OCI-LY3 (cell line): ENCODE measurements around the gene PHF3.
"Not testable (repeated sequence)": the region's sequence is repeated elsewhere in the genome, so short reads cannot be mapped to it uniquely, and the experiment has no call there.

ENCODE experiments used
- H2AFZ ChIP-seq: fragments of 200-600, 300-600 bp; shearing (Covaris generic); 2 replicates; pipeline ENCODE4 v1.6.0; 2014; ENCODE audit warnings: antibody characterized with exemption, low read depth, low read length
- H3K27ac ChIP-seq: fragments of 200-600, 300-600 bp; sonication (generic); 2 replicates; pipeline ENCODE4 v1.5.1; 2014; ENCODE audit warnings: mild to moderate bottlenecking, low read length, moderate library complexity, mixed read lengths
- H3K27me3 ChIP-seq: fragments of 200-600, 300-600 bp; sonication (generic); 2 replicates; pipeline ENCODE4 v1.6.1; 2014; ENCODE audit warnings: low read depth, low read length, mixed read lengths
- H3K36me3 ChIP-seq: fragments of 200-600, 300-600 bp; sonication (generic); replicated peaks from 2 replicates; pipeline ENCODE3; 2014; ENCODE audit warnings: low read depth, low read length, mixed read lengths
- H3K4me1 ChIP-seq: fragments of 300-600, 200-600 bp; sonication (generic); 2 replicates; pipeline ENCODE4 v1.6.1; 2014; ENCODE audit warnings: low read length, mixed read lengths
- H3K4me2 ChIP-seq: fragments of 200-600, 300-600 bp; sonication (generic); 2 replicates; pipeline ENCODE4 v1.6.1; 2014; ENCODE audit warnings: low read length, mixed read lengths
- H3K4me3 ChIP-seq: fragments of 300-600, 200-600 bp; sonication (generic); 2 replicates; pipeline ENCODE4 v1.5.1; 2014; ENCODE audit warnings: antibody characterized with exemption, mild to moderate bottlenecking, low read length, moderate library complexity
- H3K79me2 ChIP-seq: fragments of 300-600, 200-600 bp; shearing (Covaris generic); 2 replicates; pipeline ENCODE4 v1.6.1; 2014; ENCODE audit warnings: mild to moderate bottlenecking, low read length, mixed read lengths
- H3K9ac ChIP-seq: fragments of 300-600, 200-600 bp; shearing (Covaris generic); 2 replicates; pipeline ENCODE4 v1.6.0; 2014; ENCODE audit warnings: mild to moderate bottlenecking, low read length, moderate library complexity
- H3K9me3 ChIP-seq: fragments of 200-600, 300-600 bp; shearing (Covaris generic); 2 replicates; pipeline ENCODE4 v1.6.1; 2014; ENCODE audit warnings: low read length, mixed read lengths; ENCODE audit not compliant: insufficient read depth
- H4K20me1 ChIP-seq: fragments of 200-600, 300-600 bp; sonication (generic); 2 replicates; pipeline ENCODE4 v1.6.1; 2016; ENCODE audit warnings: low read length, mixed read lengths; ENCODE audit not compliant: insufficient read depth
- CTCF ChIP-seq: fragments of 200-600, 300-600 bp; sonication (generic); IDR thresholded peaks from 2 replicates; pipeline ENCODE4 v1.5.1; 2014; ENCODE audit warnings: antibody characterized with exemption, low read length, low read depth
- EZH2phosphoT487 ChIP-seq: fragments of 200-600 bp; shearing (Covaris generic); IDR thresholded peaks from 2 replicates; pipeline ENCODE4 v1.6.1; 2018; ENCODE audit warnings: antibody characterized with exemption, mixed run types, low read depth

The PHF3 gene

GRCh38 chr6:63734923-63735322 is 99.3 kb downstream of the PHF3 start:
- Histone ChIP-seq H3K4me1 (no peaks in the 10 kb centered on the region), H3K36me3 (no peaks in the 10 kb centered on the region), H3K4me2 (no peak overlapping the region), H3K27ac (no peak overlapping the region), H2AFZ (no peak overlapping the region), H3K79me2 (no peaks in the 10 kb centered on the region), H3K4me3 (no peak overlapping the region), H3K9me3 (no peaks in the 10 kb centered on the region), H4K20me1 (no peaks in the 10 kb centered on the region), H3K27me3 (no peaks in the 10 kb centered on the region), H3K9ac (no peak overlapping the region)
- no peak for TF ChIP-seq CTCF
- TF ChIP-seq EZH2phosphoT487: no peak

- not testable (repeated sequence) for H3K27me3 ChIP-seq, H3K9me3 ChIP-seq, H3K4me1 ChIP-seq, H3K79me2 ChIP-seq, H3K4me3 ChIP-seq, H2AFZ ChIP-seq, H4K20me1 ChIP-seq, H3K27ac ChIP-seq, H3K9ac ChIP-seq, H3K4me2 ChIP-seq, H3K36me3 ChIP-seq
Measured at GRCh38 chr6:63738190-63738589, 102.6 kb downstream of the PHF3 start.

- H3K27me3 ChIP-seq: no peaks in the 10 kb centered on the region
- no peak overlapping the region for H2AFZ ChIP-seq
- H3K27ac ChIP-seq: no peak overlapping the region
- H3K36me3 ChIP-seq: no peaks in the 10 kb centered on the region
- no peaks in the 10 kb centered on the region for H3K79me2 ChIP-seq
- no peak for TF ChIP-seq CTCF
- no peak overlapping the region for H3K4me3 ChIP-seq
- H3K9ac ChIP-seq: no peak overlapping the region
- H3K4me1 ChIP-seq: no peaks in the 10 kb centered on the region
- no peaks in the 10 kb centered on the region for H4K20me1 ChIP-seq
- H3K4me2 ChIP-seq: no peak overlapping the region
- no peaks in the 10 kb centered on the region for H3K9me3 ChIP-seq
Measured at GRCh38 chr6:63739094-63739687, 103.6 kb downstream of the PHF3 start.

- H3K27ac ChIP-seq: no peak overlapping the region
- TF ChIP-seq EZH2phosphoT487: no peak
- TF ChIP-seq CTCF: no peak
- H3K4me3 ChIP-seq: no peak overlapping the region
- no peaks in the 10 kb centered on the region for H3K79me2 ChIP-seq
- no peak overlapping the region for H2AFZ ChIP-seq
- no peaks in the 10 kb centered on the region for H3K4me1 ChIP-seq
- H4K20me1 ChIP-seq: no peaks in the 10 kb centered on the region
- H3K9me3 ChIP-seq: no peaks in the 10 kb centered on the region
- H3K4me2 ChIP-seq: no peak overlapping the region
- no peak overlapping the region for H3K9ac ChIP-seq
- H3K36me3 ChIP-seq: no peaks in the 10 kb centered on the region
- H3K27me3 ChIP-seq: no peaks in the 10 kb centered on the region
Measured at GRCh38 chr6:63740709-63741108, 105.1 kb downstream of the PHF3 start.

GRCh38 chr6:63742060-63742459 is 106.5 kb downstream of the PHF3 start:
- H3K4me1 ChIP-seq: no peaks in the 10 kb centered on the region
- H4K20me1 ChIP-seq: no peaks in the 10 kb centered on the region
- TF ChIP-seq CTCF (no peak), EZH2phosphoT487 (no peak)
- no peaks in the 10 kb centered on the region for H3K36me3 ChIP-seq
- no peak overlapping the region for H3K4me3 ChIP-seq
- H3K9ac ChIP-seq: no peak overlapping the region
- H3K4me2 ChIP-seq: no peak overlapping the region
- no peaks in the 10 kb centered on the region for H3K27me3 ChIP-seq
- no peak overlapping the region for H3K27ac ChIP-seq
- H3K9me3 ChIP-seq: no peaks in the 10 kb centered on the region
- H3K79me2 ChIP-seq: no peaks in the 10 kb centered on the region
- no peak overlapping the region for H2AFZ ChIP-seq
